Activated CD4-positive, alpha-beta T cell treated with anti-CD3 and anti-CD28 coated beads, Interleukin-10, Interleukin-2, amounts not matched to agents 100 ng/mL and 50 ng/mL, durations not matched to agents 16 hours and 8 hours (primary cell): ENCODE results near the gene TOM1L2.

Experiments
- DNase-seq: peaks from one replicate; pipeline ENCODE4 v3.0.0-alpha.2; 2020

TOM1L2 gene

GRCh38 chr17:17831208-17832031 is 140.8 kb downstream of the TOM1L2 start:
- no peak for DNase-seq

GRCh38 chr17:17830740-17831207 is 141.4 kb downstream of the TOM1L2 start:
- DNase-seq, result no peak

- no peak for DNase-seq
These were observed 142.0 kb downstream of the TOM1L2 start for GRCh38 chr17:17830269-17830567.

GRCh38 chr17:17827826-17828621 is 144.2 kb downstream of the TOM1L2 start:
- DNase-seq, result no peak

- DNase-seq, result no peak
These were observed 145.0 kb downstream of the TOM1L2 start for GRCh38 chr17:17826942-17827785.

GRCh38 chr17:17826342-17826713 is 145.9 kb downstream of the TOM1L2 start:
- DNase-seq, result no peak

GRCh38 chr17:17824783-17825614 is 147.2 kb downstream of the TOM1L2 start:
- DNase-seq, result no peak

GRCh38 chr17:17824119-17824782 is 147.9 kb downstream of the TOM1L2 start:
- DNase-seq, result peak; percentile 53

- DNase-seq, result peak; percentile 92
These were observed 148.6 kb downstream of the TOM1L2 start for GRCh38 chr17:17823433-17824118.

GRCh38 chr17:17822616-17823015 is 149.6 kb downstream of the TOM1L2 start:
- no peak for DNase-seq

GRCh38 chr17:17822189-17822588 is 150.0 kb downstream of the TOM1L2 start:
- DNase-seq, result no peak

- no peak for DNase-seq
These were observed 151.6 kb downstream of the TOM1L2 start for GRCh38 chr17:17820463-17821158.

- no peak for DNase-seq
These were observed 152.2 kb downstream of the TOM1L2 start for GRCh38 chr17:17820046-17820445.

- peak; percentile 83 for DNase-seq
These were observed 152.6 kb downstream of the TOM1L2 start for GRCh38 chr17:17819561-17819995.

- DNase-seq, result no peak
These were observed 153.1 kb downstream of the TOM1L2 start for GRCh38 chr17:17819111-17819510.

GRCh38 chr17:17818088-17818526 is 154.1 kb downstream of the TOM1L2 start:
- no peak for DNase-seq

GRCh38 chr17:17817552-17817947 is 154.7 kb downstream of the TOM1L2 start:
- no peak for DNase-seq

GRCh38 chr17:17816831-17817551 is 155.2 kb downstream of the TOM1L2 start:
- DNase-seq, result no peak

GRCh38 chr17:17816240-17816814 is 155.9 kb downstream of the TOM1L2 start:
- DNase-seq, result no peak
